DND-41 (cell line): Measurements from ENCODE around the gene MSMB.

Experiments used
- ATAC-seq: fragments of 200-7000 bp; cut with Tn5 transposase; 3 replicates; pipeline ENCODE4 v1.9.1; 2021; ENCODE audit warnings: low read depth; ENCODE audit not compliant: insufficient read depth
- DNase-seq: peaks from one replicate; pipeline ENCODE4 v3.0.0-alpha.2; 2020
- H2AFZ ChIP-seq: 2 replicates; pipeline ENCODE4 v1.6.0; 2012; ENCODE audit warnings: low read depth, low read length
- H3K27ac ChIP-seq: 2 replicates; pipeline ENCODE4 v1.5.1; 2012; ENCODE audit warnings: low read length, inconsistent platforms
- H3K27me3 ChIP-seq: fragments of 200-600 bp; sonication (generic); 2 replicates; pipeline ENCODE4 v1.6.0; 2012; ENCODE audit warnings: low read length, mild to moderate bottlenecking, inconsistent platforms; ENCODE audit not compliant: insufficient read depth, poor library complexity
- H3K36me3 ChIP-seq: 2 replicates; pipeline ENCODE4 v1.5.1; 2012; ENCODE audit warnings: low read length, inconsistent platforms; ENCODE audit not compliant: insufficient read depth
- H3K4me1 ChIP-seq: 2 replicates; pipeline ENCODE4 v1.5.1; 2012; ENCODE audit warnings: mild to moderate bottlenecking, low read length; ENCODE audit not compliant: insufficient read depth
- H3K4me2 ChIP-seq: 2 replicates; pipeline ENCODE4 v1.6.0; 2012; ENCODE audit warnings: mild to moderate bottlenecking, moderate library complexity, low read length, inconsistent platforms; ENCODE audit not compliant: insufficient read depth
- H3K4me3 ChIP-seq, 2 experiments: fragments of 200-600 bp in 1 of 2; shearing (Covaris generic) in 1 of 2; 2 replicates each; pipeline ENCODE4 v1.5.1; 2012 to 2016; ENCODE audit warnings: inconsistent platforms in 2 of 2, low read length in 2 of 2, mild to moderate bottlenecking in 2 of 2, low read depth in 1 of 2, moderate library complexity in 1 of 2
- H3K79me2 ChIP-seq: 2 replicates; pipeline ENCODE4 v1.6.0; 2012; ENCODE audit warnings: low read length, inconsistent platforms; ENCODE audit not compliant: insufficient read depth
- H3K9ac ChIP-seq: 2 replicates; pipeline ENCODE4 v1.6.0; 2012; ENCODE audit warnings: low read depth, mild to moderate bottlenecking, inconsistent platforms, low read length, moderate library complexity
- H3K9me3 ChIP-seq: 2 replicates; pipeline ENCODE4 v1.5.1; 2012; ENCODE audit warnings: low read length, moderate library complexity, mild to moderate bottlenecking, inconsistent platforms; ENCODE audit not compliant: insufficient read depth, severe bottlenecking
- H4K20me1 ChIP-seq: 2 replicates; pipeline ENCODE4 v1.6.0; 2012; ENCODE audit warnings: low read length; ENCODE audit not compliant: insufficient read depth
- EZH2 ChIP-seq: IDR thresholded peaks from 3 replicates; pipeline ENCODE4 v1.6.1; 2012; ENCODE audit warnings: borderline replicate concordance, low read depth, mild to moderate bottlenecking, moderate library complexity, low read length, inconsistent platforms; ENCODE audit not compliant: severe bottlenecking
- TF ChIP-seq, protein P1 (sequence below): IDR thresholded peaks from 2 replicates; pipeline ENCODE4 v1.5.1; 2012; ENCODE audit warnings: borderline replicate concordance, low read length, moderate library complexity, mild to moderate bottlenecking; ENCODE audit not compliant: poor library complexity, severe bottlenecking; ENCODE audit errors: extremely low read depth

MSMB gene

DNA sequence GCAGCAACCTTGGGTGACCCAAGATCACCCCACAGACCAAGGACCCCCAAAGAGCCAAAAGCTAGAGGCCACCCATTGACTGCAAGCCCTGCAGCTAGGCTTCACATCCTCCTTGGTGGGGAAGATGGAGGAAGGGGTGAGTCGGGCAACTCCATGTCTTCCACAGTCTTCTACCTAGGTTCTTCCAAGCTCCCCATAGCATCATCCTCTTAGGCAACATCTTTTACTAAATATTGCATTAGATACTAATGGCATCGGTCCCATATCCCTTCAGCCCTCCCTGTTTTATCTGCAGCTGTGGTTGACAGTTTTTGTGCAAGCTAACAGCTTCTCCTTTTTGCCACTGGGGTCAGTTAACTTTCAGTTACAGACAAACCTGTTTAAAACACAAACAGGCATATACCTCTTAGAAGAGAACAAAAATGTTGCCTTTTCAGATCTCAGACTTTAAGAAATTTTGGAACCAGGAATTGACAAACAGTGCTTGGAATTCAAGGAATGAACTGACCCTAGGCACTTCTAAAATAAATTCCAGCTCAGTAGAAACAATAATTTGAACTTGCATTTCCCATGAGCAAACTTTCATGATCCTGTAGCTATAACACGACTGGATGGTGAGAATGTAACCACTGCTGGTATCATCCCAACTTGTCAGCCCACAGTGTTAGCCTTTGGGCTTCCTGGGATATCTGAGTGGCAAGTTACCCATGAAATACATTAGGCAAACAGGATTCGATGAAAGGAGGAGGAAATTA, 33.9 kb upstream of the MSMB start:
- no peaks in the 10 kb centered on the region for H3K27me3 ChIP-seq
- peak overlapping the region; percentile 0; the same call in 1 of the 2 replicates for H3K4me2 ChIP-seq
- H3K9me3 ChIP-seq, result no peaks in the 10 kb centered on the region
- no peak overlapping the region for H3K4me3 ChIP-seq
- H2AFZ ChIP-seq, result peak overlapping the region; percentile 38
- DNase-seq (peak; percentile 41), ATAC-seq (peak; percentile 34)
- no peaks in the 10 kb centered on the region for H3K79me2 ChIP-seq
- no peaks in the 10 kb centered on the region for H3K36me3 ChIP-seq
- TF ChIP-seq, protein P1, sequence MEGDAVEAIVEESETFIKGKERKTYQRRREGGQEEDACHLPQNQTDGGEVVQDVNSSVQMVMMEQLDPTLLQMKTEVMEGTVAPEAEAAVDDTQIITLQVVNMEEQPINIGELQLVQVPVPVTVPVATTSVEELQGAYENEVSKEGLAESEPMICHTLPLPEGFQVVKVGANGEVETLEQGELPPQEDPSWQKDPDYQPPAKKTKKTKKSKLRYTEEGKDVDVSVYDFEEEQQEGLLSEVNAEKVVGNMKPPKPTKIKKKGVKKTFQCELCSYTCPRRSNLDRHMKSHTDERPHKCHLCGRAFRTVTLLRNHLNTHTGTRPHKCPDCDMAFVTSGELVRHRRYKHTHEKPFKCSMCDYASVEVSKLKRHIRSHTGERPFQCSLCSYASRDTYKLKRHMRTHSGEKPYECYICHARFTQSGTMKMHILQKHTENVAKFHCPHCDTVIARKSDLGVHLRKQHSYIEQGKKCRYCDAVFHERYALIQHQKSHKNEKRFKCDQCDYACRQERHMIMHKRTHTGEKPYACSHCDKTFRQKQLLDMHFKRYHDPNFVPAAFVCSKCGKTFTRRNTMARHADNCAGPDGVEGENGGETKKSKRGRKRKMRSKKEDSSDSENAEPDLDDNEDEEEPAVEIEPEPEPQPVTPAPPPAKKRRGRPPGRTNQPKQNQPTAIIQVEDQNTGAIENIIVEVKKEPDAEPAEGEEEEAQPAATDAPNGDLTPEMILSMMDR, result no peak
- TF ChIP-seq EZH2, result no peak
- no peaks in the 10 kb centered on the region for H4K20me1 ChIP-seq
- H3K4me1 ChIP-seq, result peaks cover 66% of the 10 kb centered on the region
- peak overlapping the region; percentile 28 for H3K9ac ChIP-seq
- peak overlapping the region; percentile 90 for H3K27ac ChIP-seq

DNA sequence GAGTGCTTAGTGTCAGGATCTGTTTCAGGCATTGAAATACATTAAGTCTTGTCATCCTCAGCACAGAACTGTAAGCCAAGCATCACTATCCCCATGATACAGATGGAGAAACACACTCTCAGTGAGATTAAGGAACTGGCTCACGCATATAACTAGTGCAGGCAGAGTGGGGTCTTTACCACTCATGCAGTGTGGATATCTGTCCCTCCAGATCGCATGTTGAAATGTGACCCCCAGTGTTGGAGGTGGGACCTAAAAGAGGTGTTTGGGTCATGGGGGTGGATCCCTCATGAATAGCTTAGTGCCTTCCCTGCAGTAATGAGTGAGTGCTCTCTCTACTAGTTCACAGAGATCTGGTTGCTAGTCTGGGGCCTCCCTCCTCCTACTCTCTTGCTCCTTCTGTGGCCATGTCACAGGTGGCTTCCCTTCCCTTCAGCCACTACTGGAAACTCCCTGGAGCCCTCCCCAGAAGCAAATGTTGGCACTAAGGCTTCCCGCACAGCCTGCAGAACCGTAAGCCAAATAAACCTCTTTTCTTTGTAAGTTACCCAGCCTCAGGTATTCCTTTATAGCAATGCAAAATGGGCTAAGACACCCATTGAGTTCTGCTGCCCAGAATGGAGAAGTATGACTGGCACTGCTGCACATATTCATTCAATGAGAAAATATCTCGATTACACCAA, 31.8 kb upstream of the MSMB start:
- Histone ChIP-seq H3K9ac (peak overlapping the region; percentile 45), H3K36me3 (no peaks in the 10 kb centered on the region), H3K4me3 (peak overlapping the region in 1 of 2 experiments; percentile 10; a peak in 1 of 4 replicates), H3K9me3 (no peaks in the 10 kb centered on the region), H3K4me2 (peak overlapping the region; percentile 49), H4K20me1 (no peaks in the 10 kb centered on the region), H2AFZ (peak overlapping the region; percentile 34; the same call in 1 of the 2 replicates), H3K27ac (peak overlapping the region; percentile 94), H3K4me1 (peaks cover 66% of the 10 kb centered on the region), H3K27me3 (no peaks in the 10 kb centered on the region), H3K79me2 (no peaks in the 10 kb centered on the region)
- no peak for TF ChIP-seq EZH2
- TF ChIP-seq, protein P1, result no peak
- DNase-seq (peak; percentile 50), ATAC-seq (peak; percentile 68)

DNA sequence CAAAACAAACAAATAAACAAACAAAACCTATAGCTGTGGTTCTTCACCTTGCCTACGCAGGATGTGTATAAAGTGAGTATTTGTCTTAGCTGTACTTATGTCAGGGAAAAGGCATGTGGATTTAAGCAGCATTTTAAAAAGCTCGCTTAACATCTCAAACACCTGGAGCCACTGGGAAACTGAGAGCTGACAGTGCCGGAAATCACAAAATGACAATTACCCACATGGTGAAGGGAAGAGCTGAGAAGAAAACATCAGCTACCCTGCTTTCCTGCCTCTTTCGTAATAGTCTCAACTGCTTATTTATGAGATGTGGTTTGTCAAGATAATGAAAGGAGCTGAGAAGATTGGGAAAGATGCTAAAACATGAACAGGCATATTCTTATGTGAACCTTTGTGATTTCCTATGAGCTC, 31.1 kb upstream of the MSMB start:
- Histone ChIP-seq H3K9me3 (no peaks in the 10 kb centered on the region), H3K4me2 (peak overlapping the region; percentile 49), H3K4me1 (peaks cover 64% of the 10 kb centered on the region), H3K27me3 (no peaks in the 10 kb centered on the region), H3K9ac (peak overlapping the region; percentile 45), H4K20me1 (no peaks in the 10 kb centered on the region), H2AFZ (peak overlapping the region; percentile 34), H3K79me2 (no peaks in the 10 kb centered on the region), H3K27ac (peak overlapping the region; percentile 94), H3K36me3 (no peaks in the 10 kb centered on the region), H3K4me3 (peak overlapping the region in 1 of 2 experiments; percentile 10; a peak in 2 of 4 replicates)
- TF ChIP-seq, protein P1, result no peak
- no peak for TF ChIP-seq EZH2
- peak; percentile 66 for DNase-seq
- ATAC-seq, result peak; percentile 78
